Transverse colon (tissue), 4 donors: Measurements from ENCODE around the gene BUB3. TPM values are rescaled to one million over a fixed set of nuclear protein-coding genes. Genes with fewer than 3 reads are reported as not detected.

Experiments
- DNase-seq: peaks from one replicate; pipeline ENCODE4 v3.0.0-alpha.2; 2019
- H3K27ac ChIP-seq, 4 donors: fragments of 200-600 bp; sonication (generic); 2 replicates each; pipeline ENCODE4 v1.5.1; 2016 to 2018; ENCODE audit warnings: inconsistent platforms in 4 of 4
- H3K27me3 ChIP-seq: fragments of 200-600 bp; sonication (generic); 2 replicates; pipeline ENCODE4 v1.5.1; 2017; ENCODE audit warnings: inconsistent platforms
- H3K36me3 ChIP-seq, 4 donors: fragments of 200-600 bp; sonication (generic); 2 replicates each; pipeline ENCODE4 v1.5.1; 2017 to 2019; ENCODE audit warnings: inconsistent platforms in 4 of 4
- H3K4me1 ChIP-seq, 4 donors: fragments of 200-600 bp; sonication (generic); 2 replicates each; pipeline ENCODE4 v1.5.1; 2017 to 2020; ENCODE audit warnings: inconsistent platforms in 4 of 4
- H3K4me3 ChIP-seq, 4 donors: fragments of 200-600 bp; sonication (generic); 1 replicate in 1 of 4; 2 replicates in 3 of 4; pipeline versions ENCODE4 v1.5.1 to v1.6.1; 2017 to 2019; ENCODE audit warnings: inconsistent platforms in 4 of 4
- H3K9me3 ChIP-seq, 2 donors: fragments of 200-600 bp; sonication (generic); 2 replicates each; pipeline ENCODE4 v1.5.1; 2017 to 2019; ENCODE audit warnings: inconsistent platforms in 2 of 2
- CTCF ChIP-seq, 5 experiments: fragments of 200-600 bp in 3 of 5; fragments of 450-650 bp in 2 of 5; sonication (generic) in 3 of 5; IDR thresholded peaks; 1 replicate in 2 of 5; 2 replicates in 3 of 5; pipeline ENCODE4 v1.5.1; 2016 to 2017; ENCODE audit warnings: antibody characterized with exemption in 5 of 5, inconsistent platforms in 3 of 5, mild to moderate bottlenecking in 2 of 5, moderate library complexity in 1 of 5
- EP300 ChIP-seq: sonication (generic); formaldehyde crosslinking; IDR thresholded peaks from one replicate; pipeline ENCODE4 v1.6.1; 2017; ENCODE audit warnings: antibody characterized with exemption, low read depth
- POLR2A ChIP-seq: fragments of 450-650 bp; IDR thresholded peaks from one replicate; pipeline ENCODE4 v1.6.1; 2016; ENCODE audit warnings: antibody characterized with exemption, mild to moderate bottlenecking, moderate library complexity
- POLR2AphosphoS5 ChIP-seq, 3 donors: sonication (generic); formaldehyde crosslinking; IDR thresholded peaks; one replicate each; pipeline ENCODE4 v1.6.1; 2016; ENCODE audit warnings: antibody characterized with exemption in 3 of 3
- WGBS, 2 donors: methylation state at CpG; one replicate each; pipeline ENCODE4 v1.1.5; 2018; ENCODE audit warnings: low coverage in 1 of 2; 5-methylcytosine and 5-hydroxymethylcytosine counted together
- in situ Hi-C, 4 donors: fragments of 200-750 bp; cut with MboI; loops; one replicate each; pipeline versions ENCODE4 v1.15.0 to v1.15.1; 2017; ENCODE audit warnings: low sequenced_read_pairs in 3 of 4, low pct_ligation_motif_present in 1 of 4, low pct_unique_long_range_greater_than_20kb in 1 of 4
- intact Hi-C: fragments of 100-400 bp; cut with DNase I; formaldehyde crosslinking; loops from one replicate; pipeline ENCODE4 v1.15.1; 2023; ENCODE audit warnings: low total_unique reads
- total RNA-seq, 4 donors: library from RNA; depleted of rRNA; stranded (reverse); fragments of >200 nt; gene quantifications; one replicate each; pipeline ENCODE4 v1.1.0, GENCODE V29; 2016

Gene BUB3
- total RNA-seq, 4 donors from 2014 or later, result 22.1 to 91.1 (median 54.9) TPM

GRCh38 chr10:123150986-123151736 is 3.0 kb upstream of the BUB3 start:
- Histone ChIP-seq H3K27ac (no peak overlapping the region), H3K4me1 (peaks cover 18 to 58% (median 49%) of the 10 kb centered on the region in 4 donors)

GRCh38 chr10:123151737-123152135 is 2.5 kb upstream of the BUB3 start:
- TF ChIP-seq POLR2AphosphoS5 (IDR thresholded peaks at IDR 0.05), result peak in 1 of 3 donors; percentile 39
- no peak for TF ChIP-seq CTCF (IDR thresholded peaks at IDR 0.05)
- 23 to 25% methylated on average over 5 to 7 of the region's 7 CpGs for WGBS, 2 donors
- Histone ChIP-seq H3K27me3 (peaks cover 68% of the 10 kb centered on the region), H3K36me3 (peaks cover 0 to 8% (median 4%) of the 10 kb centered on the region in 4 donors), H3K4me1 (peaks cover 20 to 57% (median 48%) of the 10 kb centered on the region in 4 donors), H3K4me3 (no peak overlapping the region), H3K9me3 (no peaks in the 10 kb centered on the region), H3K27ac (no peak overlapping the region)
- intact Hi-C loops (no loop called here), in situ Hi-C loops (no loop called here)
- no peak for DNase-seq

More at GRCh38 chr10:123150986-123151736, 3.0 kb upstream of the BUB3 start:
- TF ChIP-seq CTCF (IDR thresholded peaks at IDR 0.05) (no peak), POLR2A (no peak), EP300 (no peak), POLR2AphosphoS5 (IDR thresholded peaks at IDR 0.05) (no peak)
- in situ Hi-C loops (no loop called here), intact Hi-C loops (no loop called here)
- Histone ChIP-seq H3K27me3 (peaks cover 74% of the 10 kb centered on the region), H3K4me3 (peak overlapping the region in 2 of 4 donors; percentile 7 to 39), H3K36me3 (peaks cover 0 to 2% (median under 1%) of the 10 kb centered on the region in 4 donors), H3K9me3 (no peaks in the 10 kb centered on the region)
- DNase-seq, result no peak
- WGBS, 2 donors, result 3% methylated on average over 56 of the region's 56 CpGs; no CpG with 5 or more reads in 1 of the 2 donors

- peaks cover 20 to 55% (median 36%) of the 10 kb centered on the region in 4 donors for H3K4me1 ChIP-seq
- TF ChIP-seq POLR2AphosphoS5 (IDR thresholded peaks at IDR 0.05), result no peak
- TF ChIP-seq EP300, result no peak
- TF ChIP-seq CTCF (IDR thresholded peaks at IDR 0.05), result no peak
- no peak for TF ChIP-seq POLR2A
- H3K27me3 ChIP-seq, result peaks cover 49% of the 10 kb centered on the region
- peaks cover 0 to 17% (median 4%) of the 10 kb centered on the region in 4 donors for H3K36me3 ChIP-seq
- in situ Hi-C loops (no loop called here), intact Hi-C loops (no loop called here)
- no peaks in the 10 kb centered on the region for H3K9me3 ChIP-seq
- no peak for DNase-seq
- H3K4me3 ChIP-seq, result no peak overlapping the region
- WGBS, 2 donors, result 36 to 67% methylated on average over 2 to 9 of the region's 9 CpGs
- H3K27ac ChIP-seq, result no peak overlapping the region
These were observed 613 bp upstream of the BUB3 start for GRCh38 chr10:123153486-123154091.

- peak; percentile 61 for DNase-seq
- intact Hi-C loops, result no loop called here
These were observed 706 bp downstream of the BUB3 start for GRCh38 chr10:123154711-123155505.

More at GRCh38 chr10:123154711-123155505, 706 bp downstream of the BUB3 start:
- no peaks in the 10 kb centered on the region for H3K9me3 ChIP-seq
- H3K27ac ChIP-seq, result peak overlapping the region; percentile 91 to 97 (median 95)
- peak overlapping the region; percentile 78 to 100 (median 91) for H3K4me3 ChIP-seq
- H3K36me3 ChIP-seq, result peaks cover 0 to 18% (median 4%) of the 10 kb centered on the region in 4 donors
- H3K27me3 ChIP-seq, result peaks cover 36% of the 10 kb centered on the region
- in situ Hi-C loops, result no loop called here
- peaks cover 20 to 55% (median 27%) of the 10 kb centered on the region in 4 donors for H3K4me1 ChIP-seq
- TF ChIP-seq CTCF (IDR thresholded peaks at IDR 0.05), result peak in 1 of 5 experiments; percentile 2
- no peak for TF ChIP-seq POLR2A
- 2 to 11% methylated on average over 9 to 49 of the region's 49 CpGs for WGBS, 2 donors
